Measurements from ENCODE around the gene TMEM198. TPM values are rescaled to one million over a fixed set of nuclear protein-coding genes. Genes with fewer than 3 reads are reported as not detected.

Gene TMEM198
- total and polyA plus RNA-seq, 4 donors, result 0.74 to 1.9 (median 1.5) TPM

- TF ChIP-seq, protein P1, sequence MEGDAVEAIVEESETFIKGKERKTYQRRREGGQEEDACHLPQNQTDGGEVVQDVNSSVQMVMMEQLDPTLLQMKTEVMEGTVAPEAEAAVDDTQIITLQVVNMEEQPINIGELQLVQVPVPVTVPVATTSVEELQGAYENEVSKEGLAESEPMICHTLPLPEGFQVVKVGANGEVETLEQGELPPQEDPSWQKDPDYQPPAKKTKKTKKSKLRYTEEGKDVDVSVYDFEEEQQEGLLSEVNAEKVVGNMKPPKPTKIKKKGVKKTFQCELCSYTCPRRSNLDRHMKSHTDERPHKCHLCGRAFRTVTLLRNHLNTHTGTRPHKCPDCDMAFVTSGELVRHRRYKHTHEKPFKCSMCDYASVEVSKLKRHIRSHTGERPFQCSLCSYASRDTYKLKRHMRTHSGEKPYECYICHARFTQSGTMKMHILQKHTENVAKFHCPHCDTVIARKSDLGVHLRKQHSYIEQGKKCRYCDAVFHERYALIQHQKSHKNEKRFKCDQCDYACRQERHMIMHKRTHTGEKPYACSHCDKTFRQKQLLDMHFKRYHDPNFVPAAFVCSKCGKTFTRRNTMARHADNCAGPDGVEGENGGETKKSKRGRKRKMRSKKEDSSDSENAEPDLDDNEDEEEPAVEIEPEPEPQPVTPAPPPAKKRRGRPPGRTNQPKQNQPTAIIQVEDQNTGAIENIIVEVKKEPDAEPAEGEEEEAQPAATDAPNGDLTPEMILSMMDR (IDR thresholded peaks at IDR 0.05; ENCODE audit: low read depth, low read length, missing input control), result no peak
- TF ChIP-seq GABPA (IDR thresholded peaks at IDR 0.05 in 1 of 2, conservative IDR thresholded peaks at IDR 0.05 in 1 of 2) (no peak), RAD21 (IDR thresholded peaks at IDR 0.05) (no peak), YY1 (IDR thresholded peaks at IDR 0.05) (no peak), NR2F2 (IDR thresholded peaks at IDR 0.05) (no peak), FOXA2 (IDR thresholded peaks at IDR 0.05) (no peak)
- TF ChIP-seq, protein P2, sequence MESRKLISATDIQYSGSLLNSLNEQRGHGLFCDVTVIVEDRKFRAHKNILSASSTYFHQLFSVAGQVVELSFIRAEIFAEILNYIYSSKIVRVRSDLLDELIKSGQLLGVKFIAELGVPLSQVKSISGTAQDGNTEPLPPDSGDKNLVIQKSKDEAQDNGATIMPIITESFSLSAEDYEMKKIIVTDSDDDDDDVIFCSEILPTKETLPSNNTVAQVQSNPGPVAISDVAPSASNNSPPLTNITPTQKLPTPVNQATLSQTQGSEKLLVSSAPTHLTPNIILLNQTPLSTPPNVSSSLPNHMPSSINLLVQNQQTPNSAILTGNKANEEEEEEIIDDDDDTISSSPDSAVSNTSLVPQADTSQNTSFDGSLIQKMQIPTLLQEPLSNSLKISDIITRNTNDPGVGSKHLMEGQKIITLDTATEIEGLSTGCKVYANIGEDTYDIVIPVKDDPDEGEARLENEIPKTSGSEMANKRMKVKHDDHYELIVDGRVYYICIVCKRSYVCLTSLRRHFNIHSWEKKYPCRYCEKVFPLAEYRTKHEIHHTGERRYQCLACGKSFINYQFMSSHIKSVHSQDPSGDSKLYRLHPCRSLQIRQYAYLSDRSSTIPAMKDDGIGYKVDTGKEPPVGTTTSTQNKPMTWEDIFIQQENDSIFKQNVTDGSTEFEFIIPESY (IDR thresholded peaks at IDR 0.05), result no peak
Measured at GRCh38 chr2:219581346-219581745, 37.5 kb downstream of the TMEM198 start (continued).

- H3K27me3 ChIP-seq (ENCODE audit: control insufficient read depth in 4 of 4, insufficient read depth in 4 of 4, low read length in 3 of 4), result no peaks in the 10 kb centered on the region
- H3K4me3 ChIP-seq (ENCODE audit: low read depth in 1 of 3, low read length in 3 of 3), result no peak overlapping the region
- no peaks in the 10 kb centered on the region for H3K36me3 ChIP-seq (ENCODE audit: control insufficient read depth in 4 of 4, insufficient read depth in 3 of 4, low read depth in 1 of 4, low read length in 3 of 4)
- H3K4me1 ChIP-seq (ENCODE audit: control insufficient read depth in 4 of 4, insufficient read depth in 4 of 4, low read length in 3 of 4), result no peaks in the 10 kb centered on the region
- no peak overlapping the region for H3K27ac ChIP-seq (ENCODE audit: low read depth in 1 of 2, low read length in 2 of 2)
- 64% methylated on average over 4 of the region's 4 CpGs for WGBS
- no peak overlapping the region for H3K9ac ChIP-seq (ENCODE audit: low read depth in 1 of 2, low read length in 2 of 2)
- no peaks in the 10 kb centered on the region for H3K9me3 ChIP-seq (ENCODE audit: control insufficient read depth in 4 of 4, low read length in 3 of 4)
- DNase-seq (ENCODE audit: low spot score), result no peak
- TF ChIP-seq FOXA2 (IDR thresholded peaks at IDR 0.05) (no peak), JUND (IDR thresholded peaks at IDR 0.05) (no peak), RAD21 (IDR thresholded peaks at IDR 0.05) (no peak)
Measured at GRCh38 chr2:219591091-219591490, 47.3 kb downstream of the TMEM198 start.

DNA sequence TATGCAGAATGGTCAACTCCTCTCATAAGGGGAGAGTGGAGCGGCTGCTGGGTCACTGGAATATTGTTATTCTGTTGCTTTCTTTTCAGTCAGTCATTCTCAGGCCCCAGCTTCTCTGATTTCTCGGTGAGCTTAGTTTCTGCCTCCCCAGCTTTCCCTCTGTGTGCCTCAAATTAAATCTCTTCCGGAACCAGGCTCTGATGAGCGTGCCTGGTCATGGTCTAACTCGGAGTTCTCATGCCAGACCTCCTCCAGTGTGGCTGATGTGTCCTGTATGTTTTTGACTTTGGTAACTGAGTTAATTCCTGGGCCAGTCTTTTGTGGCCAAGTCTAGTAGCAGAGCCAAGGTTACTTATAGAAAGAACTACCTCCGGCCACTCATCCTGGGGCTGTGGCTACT, 48.9 kb downstream of the TMEM198 start:
- Histone ChIP-seq H3K36me3 (ENCODE audit: control insufficient read depth in 4 of 4, insufficient read depth in 3 of 4, low read depth in 1 of 4, low read length in 3 of 4) (no peaks in the 10 kb centered on the region), H3K9me3 (ENCODE audit: control insufficient read depth in 4 of 4, low read length in 3 of 4) (no peaks in the 10 kb centered on the region), H3K4me3 (ENCODE audit: low read depth in 1 of 3, low read length in 3 of 3) (no peak overlapping the region), H3K27me3 (ENCODE audit: control insufficient read depth in 4 of 4, insufficient read depth in 4 of 4, low read length in 3 of 4) (no peaks in the 10 kb centered on the region), H3K9ac (ENCODE audit: low read depth in 1 of 2, low read length in 2 of 2) (no peak overlapping the region), H3K4me1 (ENCODE audit: control insufficient read depth in 4 of 4, insufficient read depth in 4 of 4, low read length in 3 of 4) (peaks cover 0 to 6% (median 4%) of the 10 kb centered on the region in 4 donors), H3K27ac (ENCODE audit: low read depth in 1 of 2, low read length in 2 of 2) (no peak overlapping the region)
- TF ChIP-seq FOXA2 (IDR thresholded peaks at IDR 0.05), result no peak
- TF ChIP-seq, protein P3, sequence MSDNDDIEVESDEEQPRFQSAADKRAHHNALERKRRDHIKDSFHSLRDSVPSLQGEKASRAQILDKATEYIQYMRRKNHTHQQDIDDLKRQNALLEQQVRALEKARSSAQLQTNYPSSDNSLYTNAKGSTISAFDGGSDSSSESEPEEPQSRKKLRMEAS (IDR thresholded peaks at IDR 0.05), result no peak
- TF ChIP-seq, protein P4, sequence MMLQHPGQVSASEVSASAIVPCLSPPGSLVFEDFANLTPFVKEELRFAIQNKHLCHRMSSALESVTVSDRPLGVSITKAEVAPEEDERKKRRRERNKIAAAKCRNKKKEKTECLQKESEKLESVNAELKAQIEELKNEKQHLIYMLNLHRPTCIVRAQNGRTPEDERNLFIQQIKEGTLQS (IDR thresholded peaks at IDR 0.05), result no peak
- no peak for TF ChIP-seq TAF1 (conservative IDR thresholded peaks at IDR 0.05)
- TF ChIP-seq, protein P5, sequence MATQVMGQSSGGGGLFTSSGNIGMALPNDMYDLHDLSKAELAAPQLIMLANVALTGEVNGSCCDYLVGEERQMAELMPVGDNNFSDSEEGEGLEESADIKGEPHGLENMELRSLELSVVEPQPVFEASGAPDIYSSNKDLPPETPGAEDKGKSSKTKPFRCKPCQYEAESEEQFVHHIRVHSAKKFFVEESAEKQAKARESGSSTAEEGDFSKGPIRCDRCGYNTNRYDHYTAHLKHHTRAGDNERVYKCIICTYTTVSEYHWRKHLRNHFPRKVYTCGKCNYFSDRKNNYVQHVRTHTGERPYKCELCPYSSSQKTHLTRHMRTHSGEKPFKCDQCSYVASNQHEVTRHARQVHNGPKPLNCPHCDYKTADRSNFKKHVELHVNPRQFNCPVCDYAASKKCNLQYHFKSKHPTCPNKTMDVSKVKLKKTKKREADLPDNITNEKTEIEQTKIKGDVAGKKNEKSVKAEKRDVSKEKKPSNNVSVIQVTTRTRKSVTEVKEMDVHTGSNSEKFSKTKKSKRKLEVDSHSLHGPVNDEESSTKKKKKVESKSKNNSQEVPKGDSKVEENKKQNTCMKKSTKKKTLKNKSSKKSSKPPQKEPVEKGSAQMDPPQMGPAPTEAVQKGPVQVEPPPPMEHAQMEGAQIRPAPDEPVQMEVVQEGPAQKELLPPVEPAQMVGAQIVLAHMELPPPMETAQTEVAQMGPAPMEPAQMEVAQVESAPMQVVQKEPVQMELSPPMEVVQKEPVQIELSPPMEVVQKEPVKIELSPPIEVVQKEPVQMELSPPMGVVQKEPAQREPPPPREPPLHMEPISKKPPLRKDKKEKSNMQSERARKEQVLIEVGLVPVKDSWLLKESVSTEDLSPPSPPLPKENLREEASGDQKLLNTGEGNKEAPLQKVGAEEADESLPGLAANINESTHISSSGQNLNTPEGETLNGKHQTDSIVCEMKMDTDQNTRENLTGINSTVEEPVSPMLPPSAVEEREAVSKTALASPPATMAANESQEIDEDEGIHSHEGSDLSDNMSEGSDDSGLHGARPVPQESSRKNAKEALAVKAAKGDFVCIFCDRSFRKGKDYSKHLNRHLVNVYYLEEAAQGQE (IDR thresholded peaks at IDR 0.05), result no peak
- no peak for TF ChIP-seq SP1 (IDR thresholded peaks at IDR 0.05)
- TF ChIP-seq, protein P1 (IDR thresholded peaks at IDR 0.05; ENCODE audit: low read depth, low read length, missing input control), result no peak
- no peak for TF ChIP-seq HNF4A (conservative IDR thresholded peaks at IDR 0.05)
- no peak for TF ChIP-seq NR2F2 (IDR thresholded peaks at IDR 0.05)
- no peak for TF ChIP-seq RXRA (IDR thresholded peaks at IDR 0.05)
- DNase-seq (ENCODE audit: low spot score), result no peak
- 83% methylated on average over 6 of the region's 6 CpGs for WGBS
